DOHH2 (cell line): ENCODE measurements around the gene SLC6A6.

ENCODE experiments used
- H3F3A ChIP-seq: fragments of 200-600 bp; sonication (generic), shearing (Covaris generic); 2 replicates; pipeline ENCODE4 v1.6.0; 2016; ENCODE audit warnings: antibody characterized with exemption, mild to moderate bottlenecking; ENCODE audit not compliant: control insufficient read depth, insufficient read depth
- H3K27ac ChIP-seq: fragments of 200-600 bp; sonication (generic); 2 replicates; pipeline ENCODE4 v1.5.1; 2014; ENCODE audit warnings: low read depth, mild to moderate bottlenecking, low read length, moderate library complexity
- H3K27me3 ChIP-seq: fragments of 200-600 bp; sonication (generic); 2 replicates; pipeline ENCODE4 v1.6.1; 2014; ENCODE audit warnings: mild to moderate bottlenecking, low read length, mixed read lengths; ENCODE audit not compliant: control insufficient read depth
- H3K36me3 ChIP-seq: fragments of 200-600 bp; sonication (generic); 2 replicates; pipeline ENCODE4 v1.6.1; 2014; ENCODE audit warnings: mild to moderate bottlenecking, low read length, moderate library complexity, mixed read lengths; ENCODE audit not compliant: control insufficient read depth
- H3K4me1 ChIP-seq: fragments of 200-600 bp; sonication (generic); 2 replicates; pipeline ENCODE4 v1.6.1; 2014; ENCODE audit warnings: mild to moderate bottlenecking, low read length, mixed read lengths; ENCODE audit not compliant: control insufficient read depth
- H3K4me2 ChIP-seq: fragments of 200-600 bp; sonication (generic); 2 replicates; pipeline ENCODE4 v1.6.0; 2014; ENCODE audit warnings: mild to moderate bottlenecking, low read length, moderate library complexity
- H3K4me3 ChIP-seq: fragments of 200-600 bp; sonication (generic); 2 replicates; pipeline ENCODE4 v1.5.1; 2014; ENCODE audit warnings: mild to moderate bottlenecking, low read length, mixed read lengths
- H3K79me2 ChIP-seq: fragments of 200-600 bp; sonication (generic); 2 replicates; pipeline ENCODE4 v1.6.1; 2014; ENCODE audit warnings: mild to moderate bottlenecking, low read length, mixed read lengths; ENCODE audit not compliant: control insufficient read depth
- H3K9me2 ChIP-seq: fragments of 200-600 bp; sonication (generic); replicated peaks from 2 replicates; pipeline ENCODE4 v1.6.1; 2014; ENCODE audit warnings: mild to moderate bottlenecking, low read length, mixed read lengths; ENCODE audit not compliant: control insufficient read depth
- H3K9me3 ChIP-seq: fragments of 200-600 bp; sonication (generic); 2 replicates; pipeline ENCODE4 v1.6.1; 2014; ENCODE audit warnings: antibody characterized with exemption, low read length, mixed read lengths; ENCODE audit not compliant: control insufficient read depth, insufficient read depth
- H4K20me1 ChIP-seq: fragments of 200-600 bp; sonication (generic); 2 replicates; pipeline ENCODE4 v1.6.0; 2014; ENCODE audit warnings: low read depth, mild to moderate bottlenecking, antibody characterized with exemption, low read length, moderate library complexity; ENCODE audit not compliant: control insufficient read depth, insufficient read depth
- EZH2phosphoT487 ChIP-seq: fragments of 200-600 bp; sonication (generic); IDR thresholded peaks from 2 replicates; pipeline ENCODE4 v1.6.1; 2017; ENCODE audit warnings: borderline replicate concordance, mild to moderate bottlenecking, antibody characterized with exemption, low read length, moderate library complexity, mixed read lengths
- TF ChIP-seq, protein P1 (sequence below): fragments of 200-600 bp; sonication (generic); IDR thresholded peaks from one replicate; pipeline ENCODE4 v1.5.1; 2014; ENCODE audit warnings: antibody characterized with exemption, mild to moderate bottlenecking, low read depth, low read length; ENCODE audit not compliant: poor library complexity, severe bottlenecking

The SLC6A6 gene

DNA sequence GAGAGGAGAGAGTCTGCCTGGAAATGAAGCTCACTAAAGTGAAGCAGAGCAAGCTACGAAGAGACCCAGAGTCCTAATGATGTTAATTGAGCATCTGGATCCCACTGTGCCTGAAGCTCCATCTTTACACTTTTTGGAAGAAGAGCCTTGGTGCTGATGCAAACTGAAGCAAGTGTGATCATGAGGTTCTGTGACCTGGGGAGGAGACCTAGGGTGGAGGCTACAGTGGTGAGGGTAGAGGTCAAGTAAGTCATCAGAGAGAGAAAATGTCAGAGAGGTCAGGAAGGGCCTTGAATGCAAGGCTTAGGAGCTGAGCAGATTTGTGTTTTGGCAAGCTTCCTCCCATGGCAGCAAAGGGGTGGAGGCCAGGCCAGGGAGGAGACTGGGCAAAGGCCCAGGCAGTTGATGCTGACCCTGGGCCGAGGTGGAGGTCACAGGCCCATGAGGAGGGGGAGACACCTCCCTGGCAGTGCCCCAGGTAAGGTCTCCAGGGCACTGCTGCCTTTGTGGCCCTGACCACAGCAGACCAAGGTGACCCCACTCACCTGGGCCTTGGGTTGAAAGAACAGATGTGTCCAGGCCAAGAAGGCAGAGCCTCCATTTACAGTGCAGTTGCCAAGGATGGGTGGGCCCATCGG lies 136.2 kb downstream of the SLC6A6 start:
- Histone ChIP-seq H3K9me2 (no peaks in the 10 kb centered on the region), H3F3A (no peaks in the 10 kb centered on the region), H3K4me3 (no peak overlapping the region), H3K4me1 (no peaks in the 10 kb centered on the region), H3K27ac (no peak overlapping the region), H3K27me3 (no peaks in the 10 kb centered on the region), H3K36me3 (no peaks in the 10 kb centered on the region), H4K20me1 (no peaks in the 10 kb centered on the region), H3K4me2 (no peak overlapping the region), H3K9me3 (no peaks in the 10 kb centered on the region), H3K79me2 (no peaks in the 10 kb centered on the region)
- TF ChIP-seq, protein P1, sequence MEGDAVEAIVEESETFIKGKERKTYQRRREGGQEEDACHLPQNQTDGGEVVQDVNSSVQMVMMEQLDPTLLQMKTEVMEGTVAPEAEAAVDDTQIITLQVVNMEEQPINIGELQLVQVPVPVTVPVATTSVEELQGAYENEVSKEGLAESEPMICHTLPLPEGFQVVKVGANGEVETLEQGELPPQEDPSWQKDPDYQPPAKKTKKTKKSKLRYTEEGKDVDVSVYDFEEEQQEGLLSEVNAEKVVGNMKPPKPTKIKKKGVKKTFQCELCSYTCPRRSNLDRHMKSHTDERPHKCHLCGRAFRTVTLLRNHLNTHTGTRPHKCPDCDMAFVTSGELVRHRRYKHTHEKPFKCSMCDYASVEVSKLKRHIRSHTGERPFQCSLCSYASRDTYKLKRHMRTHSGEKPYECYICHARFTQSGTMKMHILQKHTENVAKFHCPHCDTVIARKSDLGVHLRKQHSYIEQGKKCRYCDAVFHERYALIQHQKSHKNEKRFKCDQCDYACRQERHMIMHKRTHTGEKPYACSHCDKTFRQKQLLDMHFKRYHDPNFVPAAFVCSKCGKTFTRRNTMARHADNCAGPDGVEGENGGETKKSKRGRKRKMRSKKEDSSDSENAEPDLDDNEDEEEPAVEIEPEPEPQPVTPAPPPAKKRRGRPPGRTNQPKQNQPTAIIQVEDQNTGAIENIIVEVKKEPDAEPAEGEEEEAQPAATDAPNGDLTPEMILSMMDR, result no peak
- no peak for TF ChIP-seq EZH2phosphoT487
